Inflammatory macrophage (primary cell): ENCODE measurements around the gene IL1B.
A peak's percentile ranks its signal among the peaks of the same experiment; 100 is the strongest.
"Not testable (repeated sequence)": the region's sequence is repeated elsewhere in the genome, so short reads cannot be mapped to it uniquely, and the experiment has no call there.

Experiments used
- DNase-seq, 2 donors: peaks; one replicate each; pipeline ENCODE4 v3.0.0-alpha.2; 2020 to 2022

IL1B gene

GRCh38 chr2:112849956-112850355 is 13.4 kb upstream of the IL1B start:
- DNase-seq = no peak

- no peak for DNase-seq
Observed at GRCh38 chr2:112848833-112849232, 12.3 kb upstream of the IL1B start.

- no peak for DNase-seq
Observed at GRCh38 chr2:112846031-112846430, 9.5 kb upstream of the IL1B start.

GRCh38 chr2:112843836-112844235 is 7.3 kb upstream of the IL1B start:
- DNase-seq = no peak

- no peak for DNase-seq
Observed at GRCh38 chr2:112843288-112843687, 6.7 kb upstream of the IL1B start.

GRCh38 chr2:112841295-112842044 is 4.9 kb upstream of the IL1B start:
- DNase-seq = peak; percentile 74 to 87

GRCh38 chr2:112840068-112840445 is 3.5 kb upstream of the IL1B start:
- no peak for DNase-seq

- peak; percentile 80 to 82 for DNase-seq
Observed at GRCh38 chr2:112839407-112840067, 3.0 kb upstream of the IL1B start.

GRCh38 chr2:112836163-112836560 is 417 bp downstream of the IL1B start:
- DNase-seq = no peak

GRCh38 chr2:112835536-112836162 is 930 bp downstream of the IL1B start:
- DNase-seq = no peak

- no peak for DNase-seq
Observed at GRCh38 chr2:112835061-112835501, 1.5 kb downstream of the IL1B start.

- DNase-seq = no peak
Observed at GRCh38 chr2:112834396-112835037, 2.1 kb downstream of the IL1B start.

- no peak for DNase-seq
Observed at GRCh38 chr2:112833976-112834375, 2.6 kb downstream of the IL1B start.

- DNase-seq = not testable (repeated sequence)
Observed at GRCh38 chr2:112833639-112833931, 3.0 kb downstream of the IL1B start.

GRCh38 chr2:112832841-112833638 is 3.5 kb downstream of the IL1B start:
- no peak for DNase-seq

GRCh38 chr2:112831946-112832840 is 4.4 kb downstream of the IL1B start:
- no peak for DNase-seq

- DNase-seq = no peak
Observed at GRCh38 chr2:112831513-112831845, 5.1 kb downstream of the IL1B start.

- no peak for DNase-seq
Observed at GRCh38 chr2:112830682-112831512, 5.7 kb downstream of the IL1B start.

GRCh38 chr2:112829961-112830681 is 6.5 kb downstream of the IL1B start:
- DNase-seq = peak; percentile 28 to 55
